Measurements from ENCODE around the gene SYVN1. TPM values are rescaled to one million over a fixed set of nuclear protein-coding genes. Genes with fewer than 3 reads are reported as not detected.

The SYVN1 gene
- total RNA-seq, 1 experiment from 2014 or later, result 45.9 TPM

- peaks cover 9 to 28% of the 10 kb centered on the region in 2 experiments; a peak in 3 of 4 replicates for H3K4me1 ChIP-seq (ENCODE audit: control insufficient read depth in 1 of 2, insufficient read depth in 2 of 2, low read length in 2 of 2)
- intact Hi-C loops (cut with micrococcal nuclease), result no loop called here
- RAD21 ChIA-PET (ENCODE audit: low non-redundant PET in 1 of 2, low total read pairs in 2 of 2, uncharacterized antibody in 2 of 2, unreplicated experiment in 2 of 2), result no interaction called here
Observed at GRCh38 chr11:65136515-65137096, 2.3 kb upstream of the SYVN1 start.

GRCh38 chr11:65135633-65136145 is 1.4 kb upstream of the SYVN1 start:
- Histone ChIP-seq H2AFZ (ENCODE audit: low read depth, low read length, poor library complexity, severe bottlenecking) (no peak overlapping the region), H4K20me1 (ENCODE audit: insufficient read depth) (no peaks in the 10 kb centered on the region), H3K4me3 (replicated peaks in 1 of 2; ENCODE audit: low read depth in 1 of 2, low read length in 2 of 2) (peak overlapping the region; percentile 81 to 98), H3K4me2 (ENCODE audit: low read length) (peak overlapping the region; percentile 95), H3K27ac (ENCODE audit: low read depth, low read length) (peak overlapping the region; percentile 89), H3K4me1 (ENCODE audit: control insufficient read depth in 1 of 2, insufficient read depth in 2 of 2, low read length in 2 of 2) (peaks cover 9 to 28% of the 10 kb centered on the region in 2 experiments; a peak in 3 of 4 replicates), H3K9me3 (ENCODE audit: control insufficient read depth in 1 of 2, insufficient read depth in 1 of 2, low read depth in 1 of 2, low read length in 2 of 2) (no peaks in the 10 kb centered on the region), H3K9ac (ENCODE audit: low read length) (peak overlapping the region; percentile 89), H3K9me2 (ENCODE audit: insufficient read depth) (no peaks in the 10 kb centered on the region), H3K36me3 (ENCODE audit: control insufficient read depth in 1 of 2, insufficient read depth in 2 of 2, low read length in 2 of 2) (peaks cover 10 to 18% of the 10 kb centered on the region in 2 experiments; a peak in 2 of 4 replicates), H3K27me3 (ENCODE audit: insufficient read depth, low read length) (no peaks in the 10 kb centered on the region), H3K79me2 (ENCODE audit: insufficient read depth, low read length) (peaks cover 27% of the 10 kb centered on the region)
- ChIA-PET CTCF (interaction anchor here (1.2 to 2.6 kb wide), 5 partner anchors 18 to 45 kb away, joined by 3 to 9 read pairs (median 6); partner anchors contain the start of genes TM7SF2 and ZNHIT2), POLR2A (interaction anchor here (0.8 to 4.1 kb wide), 14 partner anchors 9 to 332 kb away, joined by 3 to 52 read pairs (median 4); partner anchors contain the start of genes CAPN1, FAU, MRPL49 and SPDYC), RAD21 (ENCODE audit: low non-redundant PET in 1 of 2, low total read pairs in 2 of 2, uncharacterized antibody in 2 of 2, unreplicated experiment in 2 of 2) (interaction anchor here (0.6 to 1.1 kb wide), 3 partner anchors 13 to 46 kb away, joined by 3 to 4 read pairs (median 3); partner anchors contain the start of genes CAPN1 (in 1 of the 2), FAU (in 1 of the 2) and MRPL49 (in 1 of the 2))
- DNase-seq (ENCODE audit: low read depth, low spot score) (no peak), ATAC-seq (no peak)
- intact Hi-C loops (cut with micrococcal nuclease), result loop anchor here (2.0 kb wide), 1 partner anchor 45 kb away; the partner anchor contains the start of gene CAPN1
- TF ChIP-seq TCF7L2 (IDR thresholded peaks at IDR 0.05; ENCODE audit: borderline replicate concordance, extremely low read depth, insufficient read depth, insufficient read length) (no peak), ZBTB33 (IDR thresholded peaks at IDR 0.05; ENCODE audit: extremely low read depth, insufficient replicate concordance, low read length) (no peak)
- BruUV-seq (replicated peaks), result no TSS peak

More at GRCh38 chr11:65136515-65137096, 2.3 kb upstream of the SYVN1 start:
- H3K4me3 ChIP-seq (replicated peaks in 1 of 2; ENCODE audit: low read depth in 1 of 2, low read length in 2 of 2), result no peak overlapping the region
- POLR2A ChIA-PET, result interaction anchor here (1.4 to 4.1 kb wide), 5 partner anchors 8 to 38 kb away, joined by 4 to 52 read pairs (median 12); partner anchors contain the start of genes FAU, MRPL49 and SPDYC
- H3K4me2 ChIP-seq (ENCODE audit: low read length), result no peak overlapping the region
- no peaks in the 10 kb centered on the region for H4K20me1 ChIP-seq (ENCODE audit: insufficient read depth)
- CTCF ChIA-PET, result interaction anchor here (2.6 kb wide), 1 partner anchor 44 kb away, joined by 9 read pairs; no protein-coding TSS in a partner anchor
- H3K9me3 ChIP-seq (ENCODE audit: control insufficient read depth in 1 of 2, insufficient read depth in 1 of 2, low read depth in 1 of 2, low read length in 2 of 2), result no peaks in the 10 kb centered on the region
- no TSS peak for BruUV-seq (replicated peaks)
- no peak for DNase-seq (ENCODE audit: low read depth, low spot score)
- no peak for TF ChIP-seq ZNF274 (IDR thresholded peaks at IDR 0.05; ENCODE audit: low read depth, low read length)
- TF ChIP-seq CBX3 (IDR thresholded peaks at IDR 0.05; ENCODE audit: low read depth), result no peak
- no peak for TF ChIP-seq RAD21 (IDR thresholded peaks at IDR 0.05; ENCODE audit: low read depth)
- peaks cover 27% of the 10 kb centered on the region for H3K79me2 ChIP-seq (ENCODE audit: insufficient read depth, low read length)
- H3K9ac ChIP-seq (ENCODE audit: low read length), result no peak overlapping the region
- H3K27me3 ChIP-seq (ENCODE audit: insufficient read depth, low read length), result no peaks in the 10 kb centered on the region
- H3K9me2 ChIP-seq (ENCODE audit: insufficient read depth), result no peaks in the 10 kb centered on the region
- no peak overlapping the region for H3K27ac ChIP-seq (ENCODE audit: low read depth, low read length)
- H2AFZ ChIP-seq (ENCODE audit: low read depth, low read length, poor library complexity, severe bottlenecking), result no peak overlapping the region
- ATAC-seq, result no peak
- H3K36me3 ChIP-seq (ENCODE audit: control insufficient read depth in 1 of 2, insufficient read depth in 2 of 2, low read length in 2 of 2), result peaks cover 4 to 11% of the 10 kb centered on the region in 2 experiments; a peak in 2 of 4 replicates
